ENCODE results near the gene RIN1. TPM values are rescaled to one million over a fixed set of nuclear protein-coding genes. Genes with fewer than 3 reads are reported as not detected.
"Not testable (repeated sequence)": the region's sequence is repeated elsewhere in the genome, so short reads cannot be mapped to it uniquely, and the experiment has no call there.

RIN1 gene
- total RNA-seq, 2 donors from 2014 or later = 2.2 to 4.6 TPM

- intact Hi-C loops (cut with DNase I) = no loop called here
- DNase-seq (peak; percentile 68), ATAC-seq (peak; percentile 65)
Measured at GRCh38 chr11:66326261-66327111, 9.7 kb downstream of the RIN1 start.

GRCh38 chr11:66325263-66325671 is 11.0 kb downstream of the RIN1 start:
- no peak for ATAC-seq
- intact Hi-C loops (cut with DNase I) = no loop called here

GRCh38 chr11:66324664-66325063 is 11.6 kb downstream of the RIN1 start:
- DNase-seq = no peak
- intact Hi-C loops (cut with DNase I) = no loop called here
- ATAC-seq = no peak

More at GRCh38 chr11:66325263-66325671, 11.0 kb downstream of the RIN1 start:
- no peak for DNase-seq

- DNase-seq (no peak), ATAC-seq (no peak)
- intact Hi-C loops (cut with DNase I) = no loop called here
Measured at GRCh38 chr11:66323684-66324083, 12.6 kb downstream of the RIN1 start.

GRCh38 chr11:66322732-66323427 is 13.4 kb downstream of the RIN1 start:
- ATAC-seq = peak; percentile 42 to 57
- intact Hi-C loops (cut with DNase I) = no loop called here

GRCh38 chr11:66321606-66322005 is 14.6 kb downstream of the RIN1 start:
- ATAC-seq (no peak), DNase-seq (no peak)
- intact Hi-C loops (cut with DNase I) = no loop called here

More at GRCh38 chr11:66322732-66323427, 13.4 kb downstream of the RIN1 start:
- peak; percentile 76 for DNase-seq

- ATAC-seq; intact Hi-C loops (cut with DNase I); DNase-seq: not testable (repeated sequence)
Measured at GRCh38 chr11:66320748-66321147, 15.5 kb downstream of the RIN1 start.

- ATAC-seq; intact Hi-C loops (cut with DNase I); DNase-seq: not testable (repeated sequence)
Measured at GRCh38 chr11:66320289-66320688, 15.9 kb downstream of the RIN1 start.

- ATAC-seq = no peak
- no peak for DNase-seq
- intact Hi-C loops (cut with DNase I) = no loop called here
Measured at GRCh38 chr11:66318600-66318970, 17.6 kb downstream of the RIN1 start.

- ATAC-seq = peak; percentile 10 to 12
- DNase-seq = peak; percentile 72
- intact Hi-C loops (cut with DNase I) = no loop called here
Measured at GRCh38 chr11:66317723-66318599, 18.3 kb downstream of the RIN1 start.

- intact Hi-C loops (cut with DNase I) = no loop called here
- DNase-seq (peak; percentile 53), ATAC-seq (peak; percentile 5 to 32)
Measured at GRCh38 chr11:66317322-66317722, 18.9 kb downstream of the RIN1 start.

- ATAC-seq (peak; percentile 54 to 60), DNase-seq (peak; percentile 83)
- intact Hi-C loops (cut with DNase I) = no loop called here
Measured at GRCh38 chr11:66316849-66317251, 19.4 kb downstream of the RIN1 start, which contains the start of gene CD248. Gene CD248 (minus strand): TSS chr11:66317044. CDS start chr11:66317027, 17 bp downstream.

GRCh38 chr11:66315921-66316811 is 20.1 kb downstream of the RIN1 start:
- ATAC-seq (no peak), DNase-seq (no peak)
- intact Hi-C loops (cut with DNase I) = no loop called here

- ATAC-seq (no peak), DNase-seq (no peak)
- intact Hi-C loops (cut with DNase I) = no loop called here
Measured at GRCh38 chr11:66315498-66315885, 20.7 kb downstream of the RIN1 start.

GRCh38 chr11:66314561-66315497 is 21.4 kb downstream of the RIN1 start:
- no peak for DNase-seq
- no peak for ATAC-seq
- intact Hi-C loops (cut with DNase I) = loop anchor here in 1 of 2 donors (5.0 kb wide), 1 partner anchor 72 kb away; no protein-coding TSS in a partner anchor

GRCh38 chr11:66314186-66314501 is 22.1 kb downstream of the RIN1 start:
- intact Hi-C loops (cut with DNase I) = loop anchor here in 1 of 2 donors (5.0 kb wide), 1 partner anchor 73 kb away; no protein-coding TSS in a partner anchor
- DNase-seq = no peak
- ATAC-seq = no peak

Measured in left cardiac atrium (tissue), 4 donors.